Effector memory CD8-positive, alpha-beta T cell (primary cell): ENCODE results near the gene DNLZ.

Experiments
- ATAC-seq: fragments of 150-1000 bp; cut with Tn5 transposase; replicated peaks from 2 replicates; pipeline ENCODE4 v1.10.0; 2021; ENCODE audit warnings: mild to moderate bottlenecking, moderate library complexity
- DNase-seq, 3 experiments: peaks; one replicate each; pipeline ENCODE4 v3.0.0; 2021
- H3K27ac Mint-ChIP-seq, 2 donors: one replicate each; pipeline ENCODE4 v1.8.0; 2022; ENCODE audit warnings: mild to moderate bottlenecking in 2 of 2, mixed read lengths in 2 of 2, moderate library complexity in 2 of 2
- H3K27me3 Mint-ChIP-seq, 2 donors: one replicate each; pipeline ENCODE4 v1.8.0; 2022; ENCODE audit warnings: mixed read lengths in 2 of 2
- H3K36me3 Mint-ChIP-seq: one replicate; pipeline ENCODE4 v1.8.0; 2022; ENCODE audit warnings: mild to moderate bottlenecking, moderate library complexity, mixed read lengths; ENCODE audit not compliant: insufficient read depth
- H3K4me1 Mint-ChIP-seq, 2 donors: one replicate each; pipeline ENCODE4 v1.8.0; 2022; ENCODE audit warnings: low read depth in 2 of 2, mixed read lengths in 2 of 2
- H3K4me3 Mint-ChIP-seq, 2 donors: one replicate each; pipeline ENCODE4 v1.8.0; 2022; ENCODE audit warnings: mild to moderate bottlenecking in 2 of 2, mixed read lengths in 2 of 2, moderate library complexity in 2 of 2
- H3K9me3 Mint-ChIP-seq, 2 donors: one replicate each; pipeline ENCODE4 v1.8.0; 2022; ENCODE audit warnings: mixed read lengths in 2 of 2

The DNLZ gene

DNA sequence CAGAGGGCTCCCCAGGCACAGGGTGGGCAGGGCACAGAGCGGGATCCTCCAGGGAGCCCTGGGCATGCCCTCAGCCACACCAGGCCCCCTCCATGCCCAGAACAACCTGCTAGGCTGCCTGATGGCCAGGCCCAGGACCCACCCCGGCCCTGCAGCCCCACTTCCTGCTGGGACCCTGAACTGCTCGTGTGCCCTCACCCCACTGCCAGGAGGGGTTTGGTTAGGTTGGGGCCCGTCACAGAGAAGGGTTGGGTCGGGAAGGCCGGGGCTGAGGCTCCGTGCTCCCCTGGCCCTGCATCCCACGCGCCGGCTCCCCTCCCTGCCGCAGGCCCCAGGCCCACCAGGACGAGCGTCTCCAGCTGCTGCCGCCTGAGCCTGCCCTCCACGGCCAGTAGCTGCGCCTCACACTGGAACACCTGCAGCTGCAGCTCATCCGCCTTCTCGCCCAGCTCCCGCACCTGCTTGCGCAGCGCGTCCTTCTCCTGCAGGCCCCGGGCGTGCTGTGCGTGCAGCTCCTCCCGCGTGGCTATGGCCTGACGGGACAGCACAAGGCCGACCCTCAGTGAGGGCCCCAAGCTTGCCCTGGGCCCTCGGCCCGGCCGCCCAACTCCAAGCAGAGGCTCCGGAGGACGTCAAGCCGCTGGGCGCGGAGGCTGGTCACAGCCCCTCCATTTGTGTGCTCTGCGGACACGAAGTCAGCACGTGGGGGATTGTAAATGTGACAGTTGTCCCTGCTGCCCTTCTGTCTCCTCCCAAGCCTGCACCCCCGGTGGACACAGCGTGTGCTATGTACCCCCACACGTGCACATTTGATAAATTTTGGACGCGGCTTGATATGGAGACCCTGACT lies 4.0 kb upstream of the DNLZ start:
- H3K4me1 Mint-ChIP-seq: peaks cover 2 to 7% of the 10 kb centered on the region in 2 donors
- DNase-seq: no peak
- H3K4me3 Mint-ChIP-seq: no peak overlapping the region
- H3K9me3 Mint-ChIP-seq: no peaks in the 10 kb centered on the region
- H3K27ac Mint-ChIP-seq: no peak overlapping the region
- no peaks in the 10 kb centered on the region for H3K36me3 Mint-ChIP-seq
- no peak for ATAC-seq
- H3K27me3 Mint-ChIP-seq: no peaks in the 10 kb centered on the region

DNA sequence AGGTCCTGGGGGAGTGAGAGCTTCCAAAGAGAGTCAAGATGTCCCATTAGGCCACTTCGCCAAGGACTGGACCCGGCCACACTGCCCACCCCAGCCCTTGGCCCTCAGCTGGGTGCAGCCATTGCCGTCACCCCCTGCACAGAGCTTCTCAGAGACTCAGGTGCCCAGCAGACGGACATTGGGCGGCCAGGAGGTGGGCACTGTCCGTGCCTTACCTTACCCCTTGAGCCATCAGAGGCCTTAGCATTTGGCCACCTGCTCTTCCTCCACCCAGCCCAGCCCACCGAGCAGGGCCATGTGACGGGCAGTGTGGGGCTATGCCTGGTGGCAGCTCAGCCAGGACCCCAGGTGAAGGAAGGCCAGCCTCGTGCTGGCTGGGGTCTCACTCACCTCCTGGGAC lies 3.3 kb upstream of the DNLZ start:
- Mint-ChIP-seq H3K27ac (no peak overlapping the region), H3K9me3 (no peaks in the 10 kb centered on the region), H3K4me3 (no peak overlapping the region), H3K36me3 (peaks cover 3% of the 10 kb centered on the region), H3K4me1 (peaks cover 4 to 9% of the 10 kb centered on the region in 2 donors), H3K27me3 (no peaks in the 10 kb centered on the region)
- DNase-seq: no peak
- ATAC-seq: no peak

DNA sequence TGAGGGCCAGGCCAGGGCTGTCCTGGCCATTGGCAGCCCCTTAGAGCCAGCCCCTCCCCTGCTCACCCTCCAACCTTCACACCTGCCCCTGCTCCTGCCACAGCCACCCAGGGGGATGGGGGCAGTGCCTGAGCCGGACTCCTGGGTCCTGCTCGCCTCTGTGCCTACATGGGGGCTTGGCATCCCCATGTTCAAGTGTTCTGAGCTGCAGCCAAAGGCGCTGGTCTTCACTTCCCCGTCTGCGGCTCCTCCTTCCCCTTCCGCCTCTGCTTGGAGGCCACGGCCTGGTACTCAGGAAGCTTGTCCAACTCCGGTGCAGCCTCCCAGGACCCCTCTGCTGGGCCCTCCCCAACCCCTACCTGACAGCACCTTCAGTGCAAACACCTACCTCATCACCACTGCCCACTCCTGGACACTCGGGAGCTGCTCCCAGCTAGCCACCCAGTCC lies 2.3 kb upstream of the DNLZ start:
- Mint-ChIP-seq H3K9me3 (no peaks in the 10 kb centered on the region), H3K4me3 (peak overlapping the region in 1 of 2 donors; percentile 19), H3K4me1 (peaks cover 4 to 9% of the 10 kb centered on the region in 2 donors), H3K27ac (no peak overlapping the region), H3K36me3 (peaks cover 3% of the 10 kb centered on the region), H3K27me3 (no peaks in the 10 kb centered on the region)
- no peak for DNase-seq
- no peak for ATAC-seq

DNA sequence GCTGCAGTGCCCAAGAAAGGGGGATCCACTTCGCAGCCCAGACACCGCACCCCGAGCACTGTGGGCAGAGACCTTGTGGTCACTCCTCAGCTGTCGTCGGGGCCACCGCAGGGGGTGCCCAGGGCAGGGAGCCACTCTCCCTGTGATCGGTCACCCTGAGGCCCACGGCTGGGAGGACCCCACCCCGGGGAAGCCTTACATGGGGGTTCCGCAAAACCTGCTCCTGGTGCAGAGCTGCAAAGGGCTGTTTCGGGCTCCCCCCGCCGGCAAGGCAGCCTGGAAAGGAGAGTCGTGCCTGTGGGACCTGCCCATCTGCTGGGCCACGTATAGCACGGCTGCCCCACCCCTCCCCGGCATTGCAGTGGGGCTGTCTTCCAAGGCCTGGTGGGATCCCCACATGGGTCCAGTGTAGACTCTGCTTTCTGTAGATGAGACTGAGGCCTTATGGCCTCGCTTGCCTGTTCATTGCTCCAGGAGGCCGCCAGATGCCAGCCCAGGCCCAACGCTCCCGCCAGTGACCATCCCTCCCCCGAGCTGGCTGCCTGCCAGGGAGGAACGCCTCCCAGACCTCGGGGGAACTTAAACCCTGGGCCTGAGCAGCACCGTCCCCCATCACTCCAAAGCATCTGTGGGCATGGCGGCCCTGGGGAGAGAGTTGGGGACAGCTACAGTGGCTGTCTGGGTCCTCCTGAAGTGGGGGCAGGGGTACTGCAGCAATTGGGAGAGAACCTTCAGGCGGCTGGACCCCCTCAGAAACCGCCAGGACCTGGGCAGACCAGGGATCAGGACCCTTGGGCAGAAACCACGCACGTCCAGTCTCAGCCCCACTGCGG lies 1.6 kb upstream of the DNLZ start:
- Mint-ChIP-seq H3K27ac (no peak overlapping the region), H3K4me1 (peaks cover 4 to 9% of the 10 kb centered on the region in 2 donors), H3K27me3 (no peaks in the 10 kb centered on the region), H3K4me3 (peak overlapping the region in 1 of 2 donors; percentile 21), H3K9me3 (no peaks in the 10 kb centered on the region), H3K36me3 (peaks cover 3% of the 10 kb centered on the region)
- no peak for DNase-seq
- ATAC-seq: no peak

DNA sequence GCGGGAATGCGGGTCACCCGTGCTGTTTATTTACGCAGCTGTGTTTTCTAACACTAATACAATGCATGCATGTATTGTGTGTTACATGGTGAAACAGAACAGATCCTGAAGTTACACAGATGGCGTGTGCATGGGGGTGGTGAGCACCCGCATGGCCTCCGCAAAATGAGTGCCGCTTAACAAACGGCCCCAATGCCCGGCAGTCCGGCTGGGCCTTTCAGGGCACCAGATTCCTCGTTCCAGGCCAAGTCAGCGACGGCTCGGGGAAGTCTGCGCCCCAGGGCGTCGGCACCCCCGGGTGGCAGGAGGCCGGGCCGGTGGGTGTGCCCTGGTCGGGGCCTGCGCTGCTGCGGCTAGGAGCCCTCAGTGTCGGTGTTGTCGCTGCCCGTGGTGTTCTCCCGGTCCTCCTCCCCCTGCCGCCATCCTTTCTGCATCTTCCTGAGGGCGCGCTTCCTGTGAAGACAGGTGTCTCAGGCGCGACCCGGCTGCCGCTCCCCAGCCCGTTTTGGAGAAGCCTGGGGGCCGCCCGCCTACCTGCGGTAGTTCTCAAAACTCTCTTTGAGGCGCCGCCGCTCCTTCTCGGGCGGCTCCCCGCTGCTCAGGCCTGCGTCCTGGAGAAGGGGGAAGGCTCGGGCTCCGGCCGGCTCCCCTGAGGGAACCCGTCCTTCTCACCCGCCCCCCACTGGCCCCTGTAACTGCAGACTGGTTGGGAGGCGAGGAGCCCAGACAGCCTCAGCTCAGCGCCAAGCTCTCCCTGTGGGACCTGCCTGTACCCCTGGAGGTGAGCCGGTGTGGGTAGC lies 605 bp upstream of the DNLZ start:
- Mint-ChIP-seq H3K4me3 (peak overlapping the region; percentile 75 to 77), H3K27ac (no peak overlapping the region), H3K36me3 (peaks cover 3% of the 10 kb centered on the region), H3K9me3 (no peaks in the 10 kb centered on the region), H3K4me1 (peaks cover 4 to 9% of the 10 kb centered on the region in 2 donors), H3K27me3 (no peaks in the 10 kb centered on the region)
- peak; percentile 1 for ATAC-seq
- DNase-seq: no peak

DNA sequence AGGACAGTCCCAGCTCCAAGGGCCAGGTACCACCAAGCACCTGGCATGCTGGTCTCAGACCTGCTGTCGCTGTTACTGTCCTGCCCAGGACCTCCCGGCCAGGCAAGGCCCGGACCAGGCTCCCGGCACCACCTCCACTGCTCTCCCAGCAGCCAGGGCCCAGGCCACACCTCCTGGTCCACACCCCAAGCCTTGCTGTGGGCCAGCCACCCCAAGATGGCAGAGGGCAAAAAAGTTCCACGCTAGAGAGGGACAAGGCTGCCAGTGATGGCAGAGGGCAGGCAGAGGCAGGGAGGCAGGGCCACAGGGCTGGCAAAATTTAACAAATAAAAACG lies 1.1 kb downstream of the DNLZ start:
- no peaks in the 10 kb centered on the region for H3K27me3 Mint-ChIP-seq
- peak overlapping the region; percentile 75 to 77 for H3K4me3 Mint-ChIP-seq
- no peak for ATAC-seq
- H3K36me3 Mint-ChIP-seq: peaks cover 3% of the 10 kb centered on the region
- no peak for DNase-seq
- H3K4me1 Mint-ChIP-seq: peaks cover 4 to 9% of the 10 kb centered on the region in 2 donors
- H3K27ac Mint-ChIP-seq: no peak overlapping the region
- H3K9me3 Mint-ChIP-seq: no peaks in the 10 kb centered on the region

DNA sequence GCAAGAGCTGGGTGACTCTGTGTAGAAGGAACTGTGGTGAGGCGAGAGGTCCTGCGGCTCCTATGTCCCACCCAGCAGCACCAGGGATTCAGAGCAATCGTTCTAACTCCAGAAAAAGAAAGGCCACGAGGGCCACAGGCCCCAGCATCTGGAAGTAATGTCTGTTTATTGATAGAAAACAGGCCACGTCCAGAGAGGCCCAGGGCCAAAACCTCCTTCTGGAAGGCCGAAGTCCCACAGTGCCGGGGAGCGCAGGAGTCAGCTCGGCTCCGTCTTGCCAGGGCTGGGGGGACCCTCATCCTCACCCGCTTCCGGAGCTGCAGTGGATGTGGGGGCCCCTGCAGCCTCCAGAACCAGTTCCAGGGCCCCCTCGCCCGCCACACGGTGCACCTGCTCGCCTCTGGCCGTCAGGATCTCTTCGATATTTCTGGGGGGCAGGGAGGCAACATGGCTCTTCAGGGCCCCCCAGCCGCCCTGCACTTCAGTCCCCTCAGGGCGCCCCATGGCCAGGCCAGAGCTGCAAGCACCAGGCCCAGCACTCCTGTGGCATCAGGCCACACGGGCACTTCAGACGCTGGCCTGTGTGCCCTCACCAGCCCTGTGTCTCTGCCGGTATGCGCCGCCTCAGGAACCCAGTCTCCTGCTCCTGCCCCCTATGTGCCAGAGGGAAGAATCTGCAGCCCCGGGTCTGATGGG lies 1.6 kb downstream of the DNLZ start:
- H3K4me3 Mint-ChIP-seq: no peak overlapping the region
- H3K9me3 Mint-ChIP-seq: no peaks in the 10 kb centered on the region
- H3K4me1 Mint-ChIP-seq: peaks cover 4 to 9% of the 10 kb centered on the region in 2 donors
- DNase-seq: no peak
- H3K36me3 Mint-ChIP-seq: peaks cover 3% of the 10 kb centered on the region
- H3K27ac Mint-ChIP-seq: peak overlapping the region in 1 of 2 donors; percentile 20
- no peaks in the 10 kb centered on the region for H3K27me3 Mint-ChIP-seq
- ATAC-seq: no peak

DNA sequence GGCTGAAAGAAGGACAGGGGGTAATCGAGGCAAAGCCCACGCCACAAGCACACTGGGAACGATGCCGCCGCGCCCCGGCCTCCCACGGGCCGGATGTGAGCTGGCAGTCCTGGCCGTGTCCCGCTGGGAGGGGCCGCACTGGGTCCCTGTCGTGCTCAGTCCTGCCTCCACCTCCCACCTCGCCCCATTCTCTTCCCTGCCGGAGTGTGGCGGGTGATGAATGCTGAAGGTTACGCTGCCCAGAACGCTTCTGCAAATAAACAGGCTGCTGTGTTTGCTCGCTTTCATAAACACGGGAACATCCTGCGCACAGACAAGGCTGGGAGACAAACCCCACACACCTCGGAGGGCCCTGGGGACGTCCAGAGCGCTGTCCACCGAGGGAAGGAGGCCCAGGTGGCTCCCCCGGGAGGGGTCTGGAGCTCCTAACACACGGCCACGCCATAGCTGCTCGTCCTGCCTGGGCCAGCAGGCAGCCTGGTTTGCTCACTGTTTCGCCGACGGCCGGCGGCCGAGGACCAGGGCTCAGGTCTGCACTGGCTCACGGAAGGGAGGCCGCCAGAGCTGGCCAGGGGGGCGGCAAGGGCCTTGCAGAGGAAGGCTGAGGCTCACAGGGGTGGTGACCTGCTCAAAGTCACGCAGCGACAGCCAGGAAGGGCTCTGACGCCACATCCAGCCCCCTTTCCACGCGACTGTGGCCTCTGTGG lies 2.3 kb downstream of the DNLZ start:
- no peak overlapping the region for H3K4me3 Mint-ChIP-seq
- H3K9me3 Mint-ChIP-seq: no peaks in the 10 kb centered on the region
- H3K27ac Mint-ChIP-seq: peak overlapping the region in 1 of 2 donors; percentile 20
- no peaks in the 10 kb centered on the region for H3K27me3 Mint-ChIP-seq
- H3K4me1 Mint-ChIP-seq: peaks cover 4 to 9% of the 10 kb centered on the region in 2 donors
- ATAC-seq (no peak), DNase-seq (no peak)
- H3K36me3 Mint-ChIP-seq: peaks cover 3% of the 10 kb centered on the region

DNA sequence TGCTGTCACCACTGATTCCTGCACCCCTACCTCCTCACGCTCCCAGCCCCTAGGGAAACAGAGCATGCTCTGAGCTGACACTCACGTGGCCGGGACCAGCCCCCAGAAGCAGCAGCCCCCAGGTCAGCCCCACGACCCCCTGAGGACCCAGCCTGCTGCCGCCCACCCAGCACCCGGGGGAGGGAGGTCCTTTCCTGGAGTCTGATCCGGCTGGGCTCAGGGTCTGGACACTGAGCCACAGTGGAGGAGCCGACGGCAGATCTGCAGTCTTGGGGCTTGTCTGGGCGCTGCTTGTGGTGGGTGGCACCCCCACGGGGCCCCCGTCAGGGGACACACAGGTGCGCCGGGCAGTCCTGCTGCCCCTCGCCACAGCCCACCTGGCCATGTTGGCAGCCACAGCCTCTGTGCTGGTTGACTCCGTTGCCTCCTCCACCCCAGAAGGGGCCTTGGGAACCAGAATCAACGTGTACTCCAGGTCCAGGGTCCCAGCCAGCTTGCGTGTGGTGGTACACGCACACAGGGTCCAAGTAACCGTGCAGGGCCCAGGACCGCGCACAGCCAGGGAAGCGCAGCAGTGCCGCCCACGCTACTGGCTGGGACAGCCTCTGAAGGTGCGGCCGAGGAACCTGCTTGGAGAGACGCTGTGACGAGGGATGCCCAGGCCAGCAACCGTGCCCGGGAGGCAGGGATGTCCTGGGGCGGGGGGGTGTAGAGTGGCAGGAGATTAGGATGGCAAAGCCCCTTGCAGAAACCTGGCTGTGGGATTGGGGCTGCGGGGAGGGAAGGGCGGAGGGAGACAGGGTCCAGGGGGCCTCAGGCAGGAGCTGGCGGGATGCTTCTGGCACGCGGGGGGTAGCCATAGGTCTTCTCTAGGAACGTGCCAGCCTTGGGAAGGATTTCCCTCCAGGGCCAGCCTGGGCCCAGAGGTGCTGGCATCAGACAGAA lies 3.5 kb downstream of the DNLZ start:
- Mint-ChIP-seq H3K9me3 (no peaks in the 10 kb centered on the region), H3K4me1 (peaks cover 4 to 5% of the 10 kb centered on the region in 2 donors), H3K4me3 (no peak overlapping the region), H3K27me3 (no peaks in the 10 kb centered on the region), H3K27ac (no peak overlapping the region), H3K36me3 (peaks cover 3% of the 10 kb centered on the region)
- DNase-seq (no peak), ATAC-seq (no peak)

DNA sequence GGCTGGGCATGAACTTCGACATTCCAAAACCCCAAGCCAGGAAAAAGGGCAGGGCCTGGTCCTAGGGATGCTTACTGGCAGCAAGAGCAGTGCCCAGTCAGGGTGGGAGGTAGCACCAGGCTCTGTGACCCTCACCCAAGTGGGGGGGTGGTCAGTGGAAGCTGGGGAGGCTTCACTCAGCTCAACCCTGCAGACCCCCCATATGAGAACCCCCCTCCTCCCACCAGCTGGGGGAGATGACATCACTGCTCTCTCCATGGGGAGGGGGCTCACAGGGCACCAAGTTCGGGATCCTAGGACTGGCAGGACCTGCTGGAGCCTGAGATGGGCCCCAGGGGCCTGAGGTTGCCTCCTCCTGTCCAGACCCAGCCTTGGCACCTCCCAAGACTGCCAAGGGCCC lies 4.7 kb downstream of the DNLZ start:
- no peaks in the 10 kb centered on the region for H3K9me3 Mint-ChIP-seq

DNA sequence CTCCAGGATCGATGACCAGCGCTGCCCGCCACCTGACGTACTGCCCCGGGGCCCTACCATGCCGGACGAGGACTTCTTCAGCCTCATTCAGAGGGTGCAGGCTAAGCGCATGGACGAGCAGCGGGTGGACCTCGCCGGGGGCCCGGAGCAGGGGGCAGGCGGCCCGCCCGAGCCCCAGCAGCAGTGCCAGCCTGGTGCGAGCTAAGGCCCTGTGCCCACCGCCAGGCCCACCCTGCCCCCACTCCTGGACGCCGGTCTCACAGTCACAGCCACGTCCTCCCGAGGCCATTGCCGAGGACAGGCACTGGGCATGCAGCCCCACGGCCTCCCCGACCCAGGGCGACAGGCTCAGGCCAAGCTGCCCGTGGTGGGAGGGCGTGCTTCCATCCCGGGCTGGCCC lies 5.5 kb downstream of the DNLZ start:
- peaks cover 4 to 7% of the 10 kb centered on the region in 2 donors for H3K4me1 Mint-ChIP-seq
- DNase-seq (no peak), ATAC-seq (no peak)
- H3K4me3 Mint-ChIP-seq: no peak overlapping the region
- no peaks in the 10 kb centered on the region for H3K27me3 Mint-ChIP-seq
- peaks cover 3% of the 10 kb centered on the region for H3K36me3 Mint-ChIP-seq
- H3K27ac Mint-ChIP-seq: no peak overlapping the region
- H3K9me3 Mint-ChIP-seq: no peaks in the 10 kb centered on the region

More for the DNA sequence above, 4.7 kb downstream of the DNLZ start:
- DNase-seq (no peak), ATAC-seq (no peak)
- Mint-ChIP-seq H3K27ac (no peak overlapping the region), H3K4me1 (peaks cover 4 to 7% of the 10 kb centered on the region in 2 donors), H3K4me3 (no peak overlapping the region), H3K27me3 (no peaks in the 10 kb centered on the region), H3K36me3 (peaks cover 3% of the 10 kb centered on the region)
